Transverse colon (tissue), 3 donors: ENCODE results near the gene PPP5C.

Experiments used
- CTCF ChIP-seq, 5 experiments: fragments of 200-600 bp in 3 of 5; fragments of 450-650 bp in 2 of 5; sonication (generic) in 3 of 5; IDR thresholded peaks; 1 replicate in 2 of 5; 2 replicates in 3 of 5; pipeline ENCODE4 v1.5.1; 2016 to 2017; ENCODE audit warnings: antibody characterized with exemption in 5 of 5, inconsistent platforms in 3 of 5, mild to moderate bottlenecking in 2 of 5, moderate library complexity in 1 of 5
- EP300 ChIP-seq: sonication (generic); formaldehyde crosslinking; IDR thresholded peaks from one replicate; pipeline ENCODE4 v1.6.1; 2017; ENCODE audit warnings: antibody characterized with exemption, low read depth

- TF ChIP-seq CTCF (IDR thresholded peaks at IDR 0.05) (no peak), EP300 (no peak)
Observed at GRCh38 chr19:46408664-46409039, 61.8 kb downstream of the PPP5C start.
